Erythroblast (primary cell): ENCODE measurements around the gene FLT3.

Experiments used
- GATA1 ChIP-seq: IDR thresholded peaks from 2 replicates; pipeline ENCODE4 v1.6.1; 2011; ENCODE audit warnings: low read depth, mild to moderate bottlenecking, control low read depth, low read length, moderate library complexity
- POLR2A ChIP-seq: IDR thresholded peaks from 2 replicates; pipeline ENCODE4 v1.6.1; 2011; ENCODE audit warnings: mild to moderate bottlenecking, low read length

GRCh38 chr13:28031896-28032288 lies 68.5 kb downstream of the FLT3 start:
- TF ChIP-seq POLR2A (no peak), GATA1 (no peak)
